Measurements from ENCODE around the gene THRAP3. TPM values are rescaled to one million over a fixed set of nuclear protein-coding genes. Genes with fewer than 3 reads are reported as not detected.

Gene THRAP3
- total and polyA plus RNA-seq, 2 donors (not counting 3 experiments of a cell fraction or from before 2014, with no cell fraction given): 38.0 to 144 TPM

GRCh38 chr1:36303650-36304360 is 79.6 kb downstream of the THRAP3 start:
- no peak for TF ChIP-seq EZH2 (IDR thresholded peaks at IDR 0.05; ENCODE audit: borderline replicate concordance, low read depth, low read length, severe bottlenecking)
- TF ChIP-seq POLR2AphosphoS5 (IDR thresholded peaks at IDR 0.05; ENCODE audit: insufficient read depth, low read depth, low read length): no peak
- no peak for TF ChIP-seq MAX (IDR thresholded peaks at IDR 0.05; ENCODE audit: insufficient read depth, insufficient read length)
- no peak for TF ChIP-seq CTCF (IDR thresholded peaks at IDR 0.05; ENCODE audit: extremely low read depth in 1 of 2, insufficient read depth in 1 of 2, low read depth in 1 of 2, low read length in 2 of 2)
- TF ChIP-seq POLR2A (IDR thresholded peaks at IDR 0.05; ENCODE audit: low read depth, low read length): no peak
- no peak for TF ChIP-seq MYC (IDR thresholded peaks at IDR 0.05; ENCODE audit: low read depth, low read length)
- Histone ChIP-seq H3K9ac (replicated peaks; ENCODE audit: extremely low read depth, insufficient read depth, low read length) (no peak overlapping the region), H3K27ac (ENCODE audit: insufficient read depth, low read depth, low read length) (no peak overlapping the region), H3K4me3 (replicated peaks in 1 of 3; ENCODE audit: insufficient read depth in 1 of 3, low read depth in 1 of 3, low read length in 3 of 3) (no peak overlapping the region), H3K79me2 (ENCODE audit: control insufficient read depth, insufficient read depth, low read length) (peaks cover 11% of the 10 kb centered on the region), H3K36me3 (ENCODE audit: control insufficient read depth in 2 of 2, extremely low read depth in 1 of 2, insufficient read depth in 2 of 2, low read length in 2 of 2) (peaks cover 26 to 31% of the 10 kb centered on the region in 2 experiments), H3K9me1 (replicated peaks; ENCODE audit: control insufficient read depth, extremely low read depth, insufficient read depth, low read length) (no peaks in the 10 kb centered on the region), H3K4me1 (ENCODE audit: control insufficient read depth, extremely low read depth, insufficient read depth, low read length) (peaks cover 30% of the 10 kb centered on the region), H2AFZ (ENCODE audit: low read depth, low read length) (no peak overlapping the region), H3K4me2 (ENCODE audit: insufficient read depth, low read length) (no peak overlapping the region), H4K20me1 (replicated peaks; ENCODE audit: control insufficient read depth, extremely low read depth, insufficient read depth, low read length) (no peaks in the 10 kb centered on the region), H3K27me3 (ENCODE audit: control insufficient read depth in 2 of 2, insufficient read depth in 2 of 2, low read length in 2 of 2) (no peaks in the 10 kb centered on the region), H3K9me3 (replicated peaks; ENCODE audit: control insufficient read depth, insufficient read depth, low read length) (no peaks in the 10 kb centered on the region)
- dilution Hi-C loops (cut with MboI; ENCODE audit: extremely low pct_ligation_motif_present, low sequenced_read_pairs) (no loop called here), intact Hi-C loops (cut with micrococcal nuclease) (loop anchor here (5.0 kb wide), 1 partner anchor 157 kb away; the partner anchor contains the start of gene TRAPPC3)
- FAIRE-seq (no peak), DNase-seq (ENCODE audit: low read depth, low spot score) (no peak)
- ChIA-PET CTCF (interaction anchor here (1.1 kb wide), 1 partner anchor 10 kb away, joined by 3 read pairs; no protein-coding TSS in a partner anchor), POLR2A (interaction anchor here (0.7 kb wide), 1 partner anchor 57 kb away, joined by 6 read pairs; no protein-coding TSS in a partner anchor)
- no TSS peak for BruUV-seq (replicated peaks)
